Epithelial cell of esophagus (primary cell): ENCODE data around the gene PEAR1.

Experiments
- DNase-seq: peaks from one replicate; pipeline ENCODE4 v3.0.0; 2010; ENCODE audit warnings: low read depth
- H3K4me3 ChIP-seq: 2 replicates; pipeline ENCODE4 v1.5.1; 2011; ENCODE audit warnings: mild to moderate bottlenecking, low read length, control low read depth
- CTCF ChIP-seq: IDR thresholded peaks from 2 replicates; pipeline ENCODE4 v1.5.1; 2011; ENCODE audit warnings: low read depth, mild to moderate bottlenecking, low read length, control low read depth, inconsistent platforms; ENCODE audit not compliant: insufficient read depth; ENCODE audit errors: missing control alignments

The PEAR1 gene

GRCh38 chr1:156899956-156900718, 6.6 kb downstream of the PEAR1 start:
- no peak for DNase-seq
- TF ChIP-seq CTCF = no peak

GRCh38 chr1:156900896-156901589, 7.5 kb downstream of the PEAR1 start:
- H3K4me3 ChIP-seq = no peak overlapping the region
- DNase-seq = no peak
- TF ChIP-seq CTCF = no peak

More at GRCh38 chr1:156899956-156900718, 6.6 kb downstream of the PEAR1 start:
- no peak overlapping the region for H3K4me3 ChIP-seq

- no peak overlapping the region for H3K4me3 ChIP-seq
- no peak for TF ChIP-seq CTCF
- DNase-seq = no peak
These were observed 8.0 kb downstream of the PEAR1 start for GRCh38 chr1:156901590-156901900.

GRCh38 chr1:156901966-156902915, 8.7 kb downstream of the PEAR1 start:
- no peak overlapping the region for H3K4me3 ChIP-seq

GRCh38 chr1:156903328-156904091, 10.0 kb downstream of the PEAR1 start:
- H3K4me3 ChIP-seq = no peak overlapping the region
- TF ChIP-seq CTCF = no peak
- DNase-seq = no peak

More at GRCh38 chr1:156901966-156902915, 8.7 kb downstream of the PEAR1 start:
- TF ChIP-seq CTCF = no peak
- DNase-seq = no peak
